HEK293 (cell line): ENCODE results near the gene CIC.

Experiments
- CTCF ChIA-PET: fragments of 350-600 bp; formaldehyde crosslinking; extraction: SDS; loops from one replicate; lab custom pipeline; 2021; ENCODE audit warnings: antibody characterized with exemption; lab: Yijun Ruan, JAX
- POLR2A ChIA-PET: fragments of 300-600 bp; formaldehyde crosslinking; extraction: SDS; loops from one replicate; lab custom pipeline; 2020; ENCODE audit warnings: antibody characterized with exemption, inconsistent platforms; lab: Yijun Ruan, JAX
- H3K27ac ChIP-seq: fragments of 200-500 bp; sonication (Bioruptor generic); 2 replicates; pipeline ENCODE4 v1.5.1; 2014; ENCODE audit warnings: low read depth, low read length, control low read depth, inconsistent platforms; ENCODE audit errors: extremely low read depth
- H3K36me3 ChIP-seq, 2 experiments: fragments of 200-500 bp in 1 of 2; sonication (Bioruptor generic) in 1 of 2; 1 replicate in 1 of 2; 2 replicates in 1 of 2; pipeline ENCODE4 v1.5.1; 2014 to 2017; ENCODE audit warnings: inconsistent platforms in 2 of 2, low read length in 2 of 2; ENCODE audit not compliant: control insufficient read depth in 2 of 2, insufficient read depth in 1 of 2
- H3K4me1 ChIP-seq: fragments of 200-500 bp; sonication (Bioruptor generic); 2 replicates; pipeline ENCODE4 v1.5.1; 2014; ENCODE audit warnings: mild to moderate bottlenecking, low read length, inconsistent platforms; ENCODE audit not compliant: control insufficient read depth, insufficient read depth
- H3K4me3 ChIP-seq: 2 replicates; pipeline ENCODE4 v1.5.1; 2011; ENCODE audit warnings: low read depth, mild to moderate bottlenecking, control low read depth, low read length, moderate library complexity
- H3K9me3 ChIP-seq: fragments of 200-500 bp; sonication (Bioruptor generic); 2 replicates; pipeline ENCODE4 v1.5.1; 2014; ENCODE audit warnings: low read depth, low read length, inconsistent platforms; ENCODE audit not compliant: control insufficient read depth, insufficient read depth
- MEIS1 ChIP-seq: sonication (generic); formaldehyde crosslinking; IDR thresholded peaks from 2 replicates; pipeline ENCODE4 v1.8.1; 2022; ENCODE audit warnings: missing genetic modification reagents, mild to moderate bottlenecking, borderline replicate concordance
- MYNN ChIP-seq: fragments of 450-650 bp; formaldehyde crosslinking; IDR thresholded peaks from 2 replicates; pipeline ENCODE4 v1.5.1; 2016; ENCODE audit warnings: missing biosample characterization, missing genetic modification characterization, borderline replicate concordance
- SETDB1 ChIP-seq: IDR thresholded peaks from one replicate; pipeline ENCODE4 v1.6.1; 2017; ENCODE audit warnings: mild to moderate bottlenecking, low read length, moderate library complexity, mixed read lengths; ENCODE audit not compliant: insufficient read length
- TRIM28 ChIP-seq: IDR thresholded peaks from 2 replicates; pipeline ENCODE4 v1.6.1; 2011; ENCODE audit warnings: low read length, control low read depth, borderline replicate concordance
- ZBTB48 ChIP-seq: fragments of 450-650 bp; formaldehyde crosslinking; IDR thresholded peaks from 2 replicates; pipeline ENCODE4 v1.5.1; 2016; ENCODE audit warnings: missing biosample characterization, missing genetic modification characterization
- ZBTB7A ChIP-seq: fragments of 450-650 bp; formaldehyde crosslinking; IDR thresholded peaks from 2 replicates; pipeline ENCODE4 v1.5.1; 2016; ENCODE audit warnings: low read depth, missing biosample characterization, missing genetic modification characterization
- ZBTB8A ChIP-seq: fragments of 450-650 bp; formaldehyde crosslinking; IDR thresholded peaks from 2 replicates; pipeline ENCODE4 v1.5.1; 2016; ENCODE audit warnings: missing biosample characterization, missing genetic modification characterization
- ZIC2 ChIP-seq: fragments of 450-650 bp; formaldehyde crosslinking; IDR thresholded peaks from 2 replicates; pipeline ENCODE4 v1.5.1; 2016; ENCODE audit warnings: missing biosample characterization, missing genetic modification characterization
- ZNF112 ChIP-seq: fragments of 450-650 bp; formaldehyde crosslinking; IDR thresholded peaks from 2 replicates; pipeline ENCODE4 v1.5.0; 2017; ENCODE audit warnings: missing biosample characterization, missing genetic modification characterization
- ZNF175 ChIP-seq: fragments of 450-650 bp; formaldehyde crosslinking; IDR thresholded peaks from 2 replicates; pipeline ENCODE4 v1.5.1; 2016; ENCODE audit warnings: missing biosample characterization, missing genetic modification characterization
- ZNF366 ChIP-seq: fragments of 450-650 bp; formaldehyde crosslinking; conservative IDR thresholded peaks from 2 replicates; pipeline ENCODE4 v1.5.1; 2016; ENCODE audit warnings: missing biosample characterization, missing genetic modification characterization
- ZNF423 ChIP-seq: fragments of 450-650 bp; formaldehyde crosslinking; IDR thresholded peaks from 2 replicates; pipeline ENCODE4 v1.5.1; 2016; ENCODE audit warnings: missing biosample characterization, missing genetic modification characterization
- ZNF501 ChIP-seq: fragments of 450-650 bp; formaldehyde crosslinking; IDR thresholded peaks from 2 replicates; pipeline ENCODE4 v1.5.1; 2016; ENCODE audit warnings: missing biosample characterization, missing genetic modification characterization
- ZNF596 ChIP-seq: fragments of 450-650 bp; IDR thresholded peaks from 2 replicates; pipeline ENCODE4 v1.5.0; 2018; ENCODE audit warnings: missing biosample characterization, mild to moderate bottlenecking, missing genetic modification characterization, moderate library complexity
- ZNF664 ChIP-seq: fragments of 450-650 bp; formaldehyde crosslinking; IDR thresholded peaks from 2 replicates; pipeline ENCODE4 v1.5.1; 2016; ENCODE audit warnings: missing biosample characterization, missing genetic modification characterization
- ZNF777 ChIP-seq: fragments of 450-650 bp; formaldehyde crosslinking; IDR thresholded peaks from 2 replicates; pipeline ENCODE4 v1.5.1; 2017; ENCODE audit warnings: missing biosample characterization, missing genetic modification characterization, borderline replicate concordance
- ZNF837 ChIP-seq: fragments of 450-650 bp; formaldehyde crosslinking; IDR thresholded peaks from 2 replicates; pipeline ENCODE4 v1.5.1; 2016; ENCODE audit warnings: missing biosample characterization, missing genetic modification characterization
- ZNF843 ChIP-seq: fragments of 450-650 bp; formaldehyde crosslinking; IDR thresholded peaks from 2 replicates; pipeline ENCODE4 v1.5.1; 2016; ENCODE audit warnings: missing biosample characterization, missing genetic modification characterization
- TF ChIP-seq, protein P1 (sequence below): fragments of 450-650 bp; formaldehyde crosslinking; IDR thresholded peaks from 2 replicates; pipeline ENCODE4 v1.5.1; 2017; ENCODE audit warnings: missing biosample characterization, missing genetic modification characterization
- TF ChIP-seq, protein P2 (sequence below): fragments of 450-650 bp; formaldehyde crosslinking; IDR thresholded peaks from 2 replicates; pipeline ENCODE4 v1.5.1; 2016; ENCODE audit warnings: missing biosample characterization, missing genetic modification characterization
- TF ChIP-seq, protein P3 (sequence below): fragments of 450-650 bp; formaldehyde crosslinking; IDR thresholded peaks from 2 replicates; pipeline ENCODE4 v1.5.1; 2016; ENCODE audit warnings: missing biosample characterization, missing genetic modification characterization
- TF ChIP-seq, protein P4 (sequence below): fragments of 450-650 bp; formaldehyde crosslinking; IDR thresholded peaks from 2 replicates; pipeline ENCODE4 v1.5.1; 2017; ENCODE audit warnings: missing biosample characterization, mild to moderate bottlenecking, missing genetic modification characterization, moderate library complexity
- TF ChIP-seq, protein P5 (sequence below): fragments of 450-650 bp; formaldehyde crosslinking; conservative IDR thresholded peaks from 2 replicates; pipeline ENCODE4 v1.5.1; 2016; ENCODE audit warnings: low read depth, missing biosample characterization, missing genetic modification characterization
- TF ChIP-seq, protein P6 (sequence below): fragments of 450-650 bp; formaldehyde crosslinking; IDR thresholded peaks from 2 replicates; pipeline ENCODE4 v1.5.1; 2016; ENCODE audit warnings: missing biosample characterization, missing genetic modification characterization, low read depth

CIC gene

DNA sequence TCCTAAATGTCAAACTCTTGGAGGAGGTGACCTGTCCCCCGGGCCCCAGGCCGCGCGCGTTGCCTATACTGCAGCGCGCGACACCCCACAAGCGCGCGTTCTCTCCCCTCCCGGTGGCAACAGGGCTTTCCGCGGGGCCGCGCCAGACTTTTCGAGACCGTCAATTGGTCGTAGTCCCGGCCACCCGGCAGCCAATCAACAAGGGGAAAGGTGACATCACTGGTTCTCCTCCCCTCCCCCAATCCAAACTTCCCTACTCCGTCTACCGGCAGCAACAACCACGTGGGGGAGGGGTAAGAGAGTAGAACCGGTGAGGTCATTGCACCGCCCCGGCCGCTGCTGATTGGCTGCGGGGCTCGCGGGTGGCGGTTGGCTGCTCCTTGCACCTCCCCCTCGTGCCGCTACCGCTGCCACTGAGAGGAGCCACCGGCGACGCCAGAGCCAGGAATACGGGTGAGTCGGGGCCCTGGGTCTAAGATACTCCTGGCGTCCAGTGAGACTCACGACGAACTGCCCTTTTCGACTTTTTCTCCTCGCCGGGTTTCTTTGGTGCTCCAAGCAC, 829 bp upstream of the CIC start:
- peak overlapping the region; percentile 98 for H3K27ac ChIP-seq
- H3K36me3 ChIP-seq: peaks cover 0 to 20% of the 10 kb centered on the region in 2 experiments; a peak in 2 of 3 replicates
- peaks cover 16% of the 10 kb centered on the region for H3K4me1 ChIP-seq
- peak overlapping the region; percentile 77 for H3K4me3 ChIP-seq
- ChIA-PET POLR2A (interaction anchor here (0.9 to 1.7 kb wide), 6 partner anchors 10 to 25 kb away, joined by 3 to 8 read pairs (median 6); partner anchors contain the start of gene GSK3A), CTCF (interaction anchor here (0.7 to 2.0 kb wide), 4 partner anchors 22 to 156 kb away, joined by 3 to 10 read pairs (median 4); no protein-coding TSS in a partner anchor)
- H3K9me3 ChIP-seq: no peaks in the 10 kb centered on the region
- TF ChIP-seq ZNF777 (tag by site-specific recombination) (no peak), MYNN (tag by site-specific recombination) (no peak), ZNF366 (tag by site-specific recombination) (no peak; the same call in 1 of the 2 replicates), ZNF112 (tag by site-specific recombination) (no peak), ZBTB7A (tag by site-specific recombination) (no peak), ZNF843 (peak; percentile 92), SETDB1 (no peak), ZNF664 (tag by site-specific recombination) (no peak), ZNF837 (tag by site-specific recombination) (no peak), MEIS1 (no peak), ZNF175 (tag by site-specific recombination) (no peak), ZBTB48 (tag by site-specific recombination) (no peak), ZNF596 (tag by site-specific recombination) (no peak), TRIM28 (0 out of 2 replicates have a peak, but pooled peaks have one; percentile 19), ZNF423 (tag by site-specific recombination) (no peak), ZNF501 (tag by site-specific recombination) (peak; percentile 50; the same call in 1 of the 2 replicates), ZIC2 (tag by site-specific recombination) (0 out of 2 replicates have a peak, but pooled peaks have one; percentile 45), ZBTB8A (peak; percentile 36; the same call in 1 of the 2 replicates)
- TF ChIP-seq, protein P1, sequence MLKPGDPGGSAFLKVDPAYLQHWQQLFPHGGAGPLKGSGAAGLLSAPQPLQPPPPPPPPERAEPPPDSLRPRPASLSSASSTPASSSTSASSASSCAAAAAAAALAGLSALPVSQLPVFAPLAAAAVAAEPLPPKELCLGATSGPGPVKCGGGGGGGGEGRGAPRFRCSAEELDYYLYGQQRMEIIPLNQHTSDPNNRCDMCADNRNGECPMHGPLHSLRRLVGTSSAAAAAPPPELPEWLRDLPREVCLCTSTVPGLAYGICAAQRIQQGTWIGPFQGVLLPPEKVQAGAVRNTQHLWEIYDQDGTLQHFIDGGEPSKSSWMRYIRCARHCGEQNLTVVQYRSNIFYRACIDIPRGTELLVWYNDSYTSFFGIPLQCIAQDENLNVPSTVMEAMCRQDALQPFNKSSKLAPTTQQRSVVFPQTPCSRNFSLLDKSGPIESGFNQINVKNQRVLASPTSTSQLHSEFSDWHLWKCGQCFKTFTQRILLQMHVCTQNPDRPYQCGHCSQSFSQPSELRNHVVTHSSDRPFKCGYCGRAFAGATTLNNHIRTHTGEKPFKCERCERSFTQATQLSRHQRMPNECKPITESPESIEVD (tag by site-specific recombination): no peak
- TF ChIP-seq, protein P2, sequence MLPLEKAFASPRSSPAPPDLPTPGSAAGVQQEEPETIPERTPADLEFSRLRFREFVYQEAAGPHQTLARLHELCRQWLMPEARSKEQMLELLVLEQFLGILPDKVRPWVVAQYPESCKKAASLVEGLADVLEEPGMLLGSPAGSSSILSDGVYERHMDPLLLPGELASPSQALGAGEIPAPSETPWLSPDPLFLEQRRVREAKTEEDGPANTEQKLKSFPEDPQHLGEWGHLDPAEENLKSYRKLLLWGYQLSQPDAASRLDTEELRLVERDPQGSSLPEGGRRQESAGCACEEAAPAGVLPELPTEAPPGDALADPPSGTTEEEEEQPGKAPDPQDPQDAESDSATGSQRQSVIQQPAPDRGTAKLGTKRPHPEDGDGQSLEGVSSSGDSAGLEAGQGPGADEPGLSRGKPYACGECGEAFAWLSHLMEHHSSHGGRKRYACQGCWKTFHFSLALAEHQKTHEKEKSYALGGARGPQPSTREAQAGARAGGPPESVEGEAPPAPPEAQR (tag by site-specific recombination): 0 out of 2 replicates have a peak, but pooled peaks have one; percentile 9
- TF ChIP-seq, protein P3, sequence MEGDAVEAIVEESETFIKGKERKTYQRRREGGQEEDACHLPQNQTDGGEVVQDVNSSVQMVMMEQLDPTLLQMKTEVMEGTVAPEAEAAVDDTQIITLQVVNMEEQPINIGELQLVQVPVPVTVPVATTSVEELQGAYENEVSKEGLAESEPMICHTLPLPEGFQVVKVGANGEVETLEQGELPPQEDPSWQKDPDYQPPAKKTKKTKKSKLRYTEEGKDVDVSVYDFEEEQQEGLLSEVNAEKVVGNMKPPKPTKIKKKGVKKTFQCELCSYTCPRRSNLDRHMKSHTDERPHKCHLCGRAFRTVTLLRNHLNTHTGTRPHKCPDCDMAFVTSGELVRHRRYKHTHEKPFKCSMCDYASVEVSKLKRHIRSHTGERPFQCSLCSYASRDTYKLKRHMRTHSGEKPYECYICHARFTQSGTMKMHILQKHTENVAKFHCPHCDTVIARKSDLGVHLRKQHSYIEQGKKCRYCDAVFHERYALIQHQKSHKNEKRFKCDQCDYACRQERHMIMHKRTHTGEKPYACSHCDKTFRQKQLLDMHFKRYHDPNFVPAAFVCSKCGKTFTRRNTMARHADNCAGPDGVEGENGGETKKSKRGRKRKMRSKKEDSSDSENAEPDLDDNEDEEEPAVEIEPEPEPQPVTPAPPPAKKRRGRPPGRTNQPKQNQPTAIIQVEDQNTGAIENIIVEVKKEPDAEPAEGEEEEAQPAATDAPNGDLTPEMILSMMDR (tag by site-specific recombination): no peak
- TF ChIP-seq, protein P4, sequence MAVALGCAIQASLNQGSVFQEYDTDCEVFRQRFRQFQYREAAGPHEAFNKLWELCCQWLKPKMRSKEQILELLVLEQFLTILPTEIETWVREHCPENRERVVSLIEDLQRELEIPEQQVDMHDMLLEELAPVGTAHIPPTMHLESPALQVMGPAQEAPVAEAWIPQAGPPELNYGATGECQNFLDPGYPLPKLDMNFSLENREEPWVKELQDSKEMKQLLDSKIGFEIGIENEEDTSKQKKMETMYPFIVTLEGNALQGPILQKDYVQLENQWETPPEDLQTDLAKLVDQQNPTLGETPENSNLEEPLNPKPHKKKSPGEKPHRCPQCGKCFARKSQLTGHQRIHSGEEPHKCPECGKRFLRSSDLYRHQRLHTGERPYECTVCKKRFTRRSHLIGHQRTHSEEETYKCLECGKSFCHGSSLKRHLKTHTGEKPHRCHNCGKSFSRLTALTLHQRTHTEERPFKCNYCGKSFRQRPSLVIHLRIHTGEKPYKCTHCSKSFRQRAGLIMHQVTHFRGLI (tag by site-specific recombination): no peak
- TF ChIP-seq, protein P5, sequence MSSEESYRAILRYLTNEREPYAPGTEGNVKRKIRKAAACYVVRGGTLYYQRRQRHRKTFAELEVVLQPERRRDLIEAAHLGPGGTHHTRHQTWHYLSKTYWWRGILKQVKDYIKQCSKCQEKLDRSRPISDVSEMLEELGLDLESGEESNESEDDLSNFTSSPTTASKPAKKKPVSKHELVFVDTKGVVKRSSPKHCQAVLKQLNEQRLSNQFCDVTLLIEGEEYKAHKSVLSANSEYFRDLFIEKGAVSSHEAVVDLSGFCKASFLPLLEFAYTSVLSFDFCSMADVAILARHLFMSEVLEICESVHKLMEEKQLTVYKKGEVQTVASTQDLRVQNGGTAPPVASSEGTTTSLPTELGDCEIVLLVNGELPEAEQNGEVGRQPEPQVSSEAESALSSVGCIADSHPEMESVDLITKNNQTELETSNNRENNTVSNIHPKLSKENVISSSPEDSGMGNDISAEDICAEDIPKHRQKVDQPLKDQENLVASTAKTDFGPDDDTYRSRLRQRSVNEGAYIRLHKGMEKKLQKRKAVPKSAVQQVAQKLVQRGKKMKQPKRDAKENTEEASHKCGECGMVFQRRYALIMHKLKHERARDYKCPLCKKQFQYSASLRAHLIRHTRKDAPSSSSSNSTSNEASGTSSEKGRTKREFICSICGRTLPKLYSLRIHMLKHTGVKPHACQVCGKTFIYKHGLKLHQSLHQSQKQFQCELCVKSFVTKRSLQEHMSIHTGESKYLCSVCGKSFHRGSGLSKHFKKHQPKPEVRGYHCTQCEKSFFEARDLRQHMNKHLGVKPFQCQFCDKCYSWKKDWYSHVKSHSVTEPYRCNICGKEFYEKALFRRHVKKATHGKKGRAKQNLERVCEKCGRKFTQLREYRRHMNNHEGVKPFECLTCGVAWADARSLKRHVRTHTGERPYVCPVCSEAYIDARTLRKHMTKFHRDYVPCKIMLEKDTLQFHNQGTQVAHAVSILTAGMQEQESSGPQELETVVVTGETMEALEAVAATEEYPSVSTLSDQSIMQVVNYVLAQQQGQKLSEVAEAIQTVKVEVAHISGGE (tag by site-specific recombination): peak; percentile 63
- TF ChIP-seq, protein P6, sequence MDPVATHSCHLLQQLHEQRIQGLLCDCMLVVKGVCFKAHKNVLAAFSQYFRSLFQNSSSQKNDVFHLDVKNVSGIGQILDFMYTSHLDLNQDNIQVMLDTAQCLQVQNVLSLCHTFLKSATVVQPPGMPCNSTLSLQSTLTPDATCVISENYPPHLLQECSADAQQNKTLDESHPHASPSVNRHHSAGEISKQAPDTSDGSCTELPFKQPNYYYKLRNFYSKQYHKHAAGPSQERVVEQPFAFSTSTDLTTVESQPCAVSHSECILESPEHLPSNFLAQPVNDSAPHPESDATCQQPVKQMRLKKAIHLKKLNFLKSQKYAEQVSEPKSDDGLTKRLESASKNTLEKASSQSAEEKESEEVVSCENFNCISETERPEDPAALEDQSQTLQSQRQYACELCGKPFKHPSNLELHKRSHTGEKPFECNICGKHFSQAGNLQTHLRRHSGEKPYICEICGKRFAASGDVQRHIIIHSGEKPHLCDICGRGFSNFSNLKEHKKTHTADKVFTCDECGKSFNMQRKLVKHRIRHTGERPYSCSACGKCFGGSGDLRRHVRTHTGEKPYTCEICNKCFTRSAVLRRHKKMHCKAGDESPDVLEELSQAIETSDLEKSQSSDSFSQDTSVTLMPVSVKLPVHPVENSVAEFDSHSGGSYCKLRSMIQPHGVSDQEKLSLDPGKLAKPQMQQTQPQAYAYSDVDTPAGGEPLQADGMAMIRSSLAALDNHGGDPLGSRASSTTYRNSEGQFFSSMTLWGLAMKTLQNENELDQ (tag by site-specific recombination): no peak
